ENCODE results near the gene CYP3A5. TPM values are rescaled to one million over a fixed set of nuclear protein-coding genes. Genes with fewer than 3 reads are reported as not detected.

Gene CYP3A5
- total and polyA plus RNA-seq, 2 of the 4 experiments (the other 2 are of a cell fraction) = not detected

DNA sequence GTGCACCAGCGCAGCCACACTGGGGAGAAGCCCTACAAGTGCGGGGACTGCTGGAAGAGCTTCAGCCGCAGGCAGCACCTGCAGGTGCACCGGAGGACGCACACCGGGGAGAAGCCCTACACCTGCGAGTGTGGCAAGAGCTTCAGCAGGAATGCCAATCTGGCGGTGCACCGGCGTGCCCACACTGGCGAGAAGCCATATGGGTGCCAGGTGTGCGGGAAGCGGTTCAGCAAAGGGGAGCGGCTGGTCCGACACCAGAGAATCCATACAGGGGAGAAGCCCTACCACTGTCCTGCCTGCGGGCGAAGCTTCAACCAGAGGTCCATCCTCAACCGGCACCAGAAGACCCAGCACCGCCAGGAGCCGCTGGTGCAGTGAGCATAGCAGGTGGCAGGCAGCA, 50.2 kb downstream of the CYP3A5 start:
- CTCF ChIA-PET = no interaction called here
- Histone ChIP-seq H3K4me2 (ENCODE audit: low read depth, low read length) (no peak overlapping the region), H2AFZ (replicated peaks; ENCODE audit: low read length, poor library complexity) (no peak overlapping the region), H3K14ac (replicated peaks; ENCODE audit: low read depth, low read length) (no peak overlapping the region), H4K5ac (ENCODE audit: low read depth, low read length) (no peak overlapping the region), H2BK20ac (ENCODE audit: low read depth, low read length) (no peak overlapping the region), H4K20me1 (ENCODE audit: insufficient read depth, low read length) (peaks cover 11% of the 10 kb centered on the region; the same call in 1 of the 2 replicates), H2BK120ac (ENCODE audit: low read depth, low read length) (no peak overlapping the region), H4K8ac (ENCODE audit: low read depth in 2 of 2, low read length in 2 of 2) (no peak overlapping the region), H3K4me1 (ENCODE audit: control insufficient read depth, insufficient read depth, low read length) (no peaks in the 10 kb centered on the region), H3K18ac (ENCODE audit: low read depth, low read length) (no peak overlapping the region), H3K36me3 (ENCODE audit: control insufficient read depth, insufficient read depth, low read length) (peaks cover 50% of the 10 kb centered on the region), H3K27ac (ENCODE audit: insufficient read depth, low read length) (no peak overlapping the region), H3K27me3 (ENCODE audit: control insufficient read depth, insufficient read depth, low read length) (no peaks in the 10 kb centered on the region), H2BK15ac (ENCODE audit: low read depth, low read length) (no peak overlapping the region), H3K4me3 (ENCODE audit: insufficient read depth, low read depth, low read length) (no peak overlapping the region), H3K9ac (ENCODE audit: low read depth, low read length) (no peak overlapping the region), H3K79me1 (ENCODE audit: low read depth in 1 of 2, low read length in 2 of 2) (peaks cover 10 to 29% of the 10 kb centered on the region in 2 experiments), H2AK5ac (ENCODE audit: low read depth, low read length) (no peak overlapping the region), H3K23ac (ENCODE audit: low read depth, low read length) (no peak overlapping the region), H4K91ac (ENCODE audit: insufficient read depth, low read depth, low read length) (no peak overlapping the region), H2BK5ac (ENCODE audit: low read depth, low read length, poor library complexity, severe bottlenecking) (no peak overlapping the region), H2AK9ac (replicated peaks; ENCODE audit: low read depth, low read length, poor library complexity) (no peak overlapping the region), H3K56ac (ENCODE audit: extremely low read depth, insufficient read depth, low read length) (no peak overlapping the region), H3K9me3 (ENCODE audit: control insufficient read depth, insufficient read depth, low read length) (no peaks in the 10 kb centered on the region), H3K4ac (ENCODE audit: low read depth, low read length) (no peak overlapping the region), H3K9me1 (ENCODE audit: insufficient read depth, low read length) (no peaks in the 10 kb centered on the region)
- POLR2A ChIA-PET (ENCODE audit: unreplicated experiment) = no interaction called here
- in situ Hi-C loops (cut with MboI; ENCODE audit: low sequenced_read_pairs) (no loop called here), dilution Hi-C loops (cut with HindIII; ENCODE audit: low sequenced_read_pairs, unreplicated experiment) (no loop called here), intact Hi-C loops (cut with micrococcal nuclease) (loop anchor here (10.0 kb wide), 1 partner anchor 265 kb away; no protein-coding TSS in a partner anchor)
- ATAC-seq (ENCODE audit: low read depth) = no peak
- TF ChIP-seq, protein P1, sequence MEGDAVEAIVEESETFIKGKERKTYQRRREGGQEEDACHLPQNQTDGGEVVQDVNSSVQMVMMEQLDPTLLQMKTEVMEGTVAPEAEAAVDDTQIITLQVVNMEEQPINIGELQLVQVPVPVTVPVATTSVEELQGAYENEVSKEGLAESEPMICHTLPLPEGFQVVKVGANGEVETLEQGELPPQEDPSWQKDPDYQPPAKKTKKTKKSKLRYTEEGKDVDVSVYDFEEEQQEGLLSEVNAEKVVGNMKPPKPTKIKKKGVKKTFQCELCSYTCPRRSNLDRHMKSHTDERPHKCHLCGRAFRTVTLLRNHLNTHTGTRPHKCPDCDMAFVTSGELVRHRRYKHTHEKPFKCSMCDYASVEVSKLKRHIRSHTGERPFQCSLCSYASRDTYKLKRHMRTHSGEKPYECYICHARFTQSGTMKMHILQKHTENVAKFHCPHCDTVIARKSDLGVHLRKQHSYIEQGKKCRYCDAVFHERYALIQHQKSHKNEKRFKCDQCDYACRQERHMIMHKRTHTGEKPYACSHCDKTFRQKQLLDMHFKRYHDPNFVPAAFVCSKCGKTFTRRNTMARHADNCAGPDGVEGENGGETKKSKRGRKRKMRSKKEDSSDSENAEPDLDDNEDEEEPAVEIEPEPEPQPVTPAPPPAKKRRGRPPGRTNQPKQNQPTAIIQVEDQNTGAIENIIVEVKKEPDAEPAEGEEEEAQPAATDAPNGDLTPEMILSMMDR (conservative IDR thresholded peaks at IDR 0.05; ENCODE audit: low read depth, low read length) = no peak
- TF ChIP-seq, protein P2, sequence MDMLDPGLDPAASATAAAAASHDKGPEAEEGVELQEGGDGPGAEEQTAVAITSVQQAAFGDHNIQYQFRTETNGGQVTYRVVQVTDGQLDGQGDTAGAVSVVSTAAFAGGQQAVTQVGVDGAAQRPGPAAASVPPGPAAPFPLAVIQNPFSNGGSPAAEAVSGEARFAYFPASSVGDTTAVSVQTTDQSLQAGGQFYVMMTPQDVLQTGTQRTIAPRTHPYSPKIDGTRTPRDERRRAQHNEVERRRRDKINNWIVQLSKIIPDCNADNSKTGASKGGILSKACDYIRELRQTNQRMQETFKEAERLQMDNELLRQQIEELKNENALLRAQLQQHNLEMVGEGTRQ (IDR thresholded peaks at IDR 0.05; ENCODE audit: low read depth, low read length) = no peak
- TF ChIP-seq RAD21 (IDR thresholded peaks at IDR 0.05; ENCODE audit: low read length) (no peak), FOS (IDR thresholded peaks at IDR 0.05; ENCODE audit: low read depth, low read length) (no peak), SMC3 (IDR thresholded peaks at IDR 0.05; ENCODE audit: low read depth, low read length) (no peak), CHD1 (IDR thresholded peaks at IDR 0.05; ENCODE audit: low read depth, low read length) (no peak)
- TF ChIP-seq, protein P3, sequence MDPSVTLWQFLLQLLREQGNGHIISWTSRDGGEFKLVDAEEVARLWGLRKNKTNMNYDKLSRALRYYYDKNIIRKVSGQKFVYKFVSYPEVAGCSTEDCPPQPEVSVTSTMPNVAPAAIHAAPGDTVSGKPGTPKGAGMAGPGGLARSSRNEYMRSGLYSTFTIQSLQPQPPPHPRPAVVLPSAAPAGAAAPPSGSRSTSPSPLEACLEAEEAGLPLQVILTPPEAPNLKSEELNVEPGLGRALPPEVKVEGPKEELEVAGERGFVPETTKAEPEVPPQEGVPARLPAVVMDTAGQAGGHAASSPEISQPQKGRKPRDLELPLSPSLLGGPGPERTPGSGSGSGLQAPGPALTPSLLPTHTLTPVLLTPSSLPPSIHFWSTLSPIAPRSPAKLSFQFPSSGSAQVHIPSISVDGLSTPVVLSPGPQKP (IDR thresholded peaks at IDR 0.05; ENCODE audit: borderline replicate concordance, low read depth, low read length) = no peak
- WGBS, 2 experiments (ENCODE audit: extremely low coverage in 2 of 2, insufficient read length in 1 of 2) = 98% methylated on average over 13 of the region's 20 CpGs; no CpG with 5 or more reads in 1 of the 2 experiments
- DNase-seq = no peak
- no TSS peak for BruUV-seq (replicated peaks)

Measured in IMR-90 (cell line).